GM12891 (cell line): ENCODE data around the gene ZBTB21. TPM values are rescaled to one million over a fixed set of nuclear protein-coding genes. Genes with fewer than 3 reads are reported as not detected.

ENCODE experiments used
- DNase-seq: peaks from one replicate; pipeline ENCODE4 v3.0.0; 2011; ENCODE audit warnings: low spot score; ENCODE audit not compliant: insufficient read length
- FAIRE-seq: peaks from 2 replicates; lab custom pipeline; 2011; peaks lifted over from hg19 to GRCh38; lab: Jason Lieb, UNC
- PAX5 ChIP-seq: IDR thresholded peaks from 2 replicates; pipeline ENCODE4 v1.6.1; 2011; ENCODE audit warnings: low read length, moderate library complexity, mild to moderate bottlenecking; ENCODE audit not compliant: insufficient read depth, severe bottlenecking
- POLR2A ChIP-seq: IDR thresholded peaks from 2 replicates; pipeline ENCODE4 v1.6.1; 2011; ENCODE audit warnings: low read depth, low read length, control low read depth
- POLR2AphosphoS5 ChIP-seq: IDR thresholded peaks from 2 replicates; pipeline ENCODE4 v1.6.1; 2011; ENCODE audit warnings: low read depth, low read length, control low read depth
- POU2F2 ChIP-seq: IDR thresholded peaks from 2 replicates; pipeline ENCODE4 v1.6.1; 2011; ENCODE audit warnings: low read depth, mild to moderate bottlenecking, control low read depth, low read length, moderate library complexity
- SPI1 ChIP-seq: IDR thresholded peaks from 2 replicates; pipeline ENCODE4 v1.6.1; 2011; ENCODE audit warnings: low read depth, low read length, control low read depth
- TAF1 ChIP-seq: IDR thresholded peaks from 2 replicates; pipeline ENCODE4 v1.6.1; 2011; ENCODE audit warnings: low read depth, low read length, control low read depth
- polyA plus RNA-seq: library from polyadenylated mRNA; unstranded; fragments of >200 nt; gene quantifications from one replicate; pipeline ENCODE4 v1.2.1, GENCODE V29; 2012; ENCODE audit warnings: low read depth, missing spikeins, inconsistent platforms; ENCODE audit not compliant: missing spikeins

ZBTB21 gene
- 6.1 TPM for polyA plus RNA-seq

- TF ChIP-seq POLR2A (peak; percentile 87), TAF1 (peak; percentile 42; the same call in 1 of the 2 replicates), PAX5 (no peak), POLR2AphosphoS5 (peak; percentile 78), POU2F2 (peak; percentile 24; the same call in 1 of the 2 replicates)
- DNase-seq (peak; percentile 89), FAIRE-seq (peak; percentile 99)
These were observed at the start of gene ZBTB21 for GRCh38 chr21:42009831-42010506. Gene ZBTB21 (minus strand): TSS chr21:42010360. CDS start chr21:41994095, 16,265 bp downstream.

GRCh38 chr21:42059721-42060120, 49.6 kb upstream of the ZBTB21 start:
- no peak for TF ChIP-seq POLR2A
- no peak for TF ChIP-seq POLR2AphosphoS5
- no peak for TF ChIP-seq POU2F2
- no peak for TF ChIP-seq SPI1
- TF ChIP-seq TAF1: no peak
- no peak for TF ChIP-seq PAX5
- no peak for DNase-seq
- FAIRE-seq: no peak

- FAIRE-seq: no peak
- DNase-seq: no peak
- TF ChIP-seq POU2F2: no peak
- no peak for TF ChIP-seq PAX5
- TF ChIP-seq SPI1: no peak
- no peak for TF ChIP-seq TAF1
- TF ChIP-seq POLR2AphosphoS5: no peak
- TF ChIP-seq POLR2A: no peak
These were observed 49.0 kb upstream of the ZBTB21 start for GRCh38 chr21:42059141-42059540.

GRCh38 chr21:42058631-42059111, 48.5 kb upstream of the ZBTB21 start:
- no peak for DNase-seq
- no peak for FAIRE-seq
- no peak for TF ChIP-seq PAX5
- TF ChIP-seq POLR2A: no peak
- TF ChIP-seq POLR2AphosphoS5: no peak
- TF ChIP-seq TAF1: no peak
- no peak for TF ChIP-seq SPI1
- no peak for TF ChIP-seq POU2F2

GRCh38 chr21:42057851-42058437, 47.8 kb upstream of the ZBTB21 start:
- FAIRE-seq (no peak), DNase-seq (no peak)
- TF ChIP-seq POLR2AphosphoS5: no peak

GRCh38 chr21:42056996-42057689, 47.0 kb upstream of the ZBTB21 start:
- no peak for DNase-seq
- TF ChIP-seq POLR2A (no peak), SPI1 (no peak), TAF1 (no peak), POU2F2 (no peak), PAX5 (no peak)
- FAIRE-seq: no peak

GRCh38 chr21:42056468-42056867, 46.3 kb upstream of the ZBTB21 start:
- DNase-seq (no peak), FAIRE-seq (no peak)
- no peak for TF ChIP-seq TAF1
- no peak for TF ChIP-seq POU2F2
- no peak for TF ChIP-seq POLR2A
- TF ChIP-seq SPI1: no peak
- no peak for TF ChIP-seq POLR2AphosphoS5
- no peak for TF ChIP-seq PAX5

GRCh38 chr21:42055425-42055824, 45.3 kb upstream of the ZBTB21 start:
- TF ChIP-seq POLR2AphosphoS5 (no peak), SPI1 (no peak), TAF1 (no peak), POLR2A (no peak), POU2F2 (no peak), PAX5 (no peak)
- FAIRE-seq: no peak
- no peak for DNase-seq

- no peak for FAIRE-seq
- DNase-seq: no peak
- TF ChIP-seq TAF1: no peak
- TF ChIP-seq SPI1: no peak
- no peak for TF ChIP-seq POLR2A
- TF ChIP-seq POLR2AphosphoS5: no peak
- TF ChIP-seq POU2F2: no peak
- no peak for TF ChIP-seq PAX5
These were observed 41.6 kb upstream of the ZBTB21 start for GRCh38 chr21:42051788-42052187.
